GM03348 (cell line): ENCODE measurements around the gene STX5.
"Not testable (repeated sequence)": the region's sequence is repeated elsewhere in the genome, so short reads cannot be mapped to it uniquely, and the experiment has no call there.

Experiments used
- DNase-seq: peaks from one replicate; pipeline ENCODE4 v3.0.0; 2012; ENCODE audit warnings: low spot score

STX5 gene

DNA sequence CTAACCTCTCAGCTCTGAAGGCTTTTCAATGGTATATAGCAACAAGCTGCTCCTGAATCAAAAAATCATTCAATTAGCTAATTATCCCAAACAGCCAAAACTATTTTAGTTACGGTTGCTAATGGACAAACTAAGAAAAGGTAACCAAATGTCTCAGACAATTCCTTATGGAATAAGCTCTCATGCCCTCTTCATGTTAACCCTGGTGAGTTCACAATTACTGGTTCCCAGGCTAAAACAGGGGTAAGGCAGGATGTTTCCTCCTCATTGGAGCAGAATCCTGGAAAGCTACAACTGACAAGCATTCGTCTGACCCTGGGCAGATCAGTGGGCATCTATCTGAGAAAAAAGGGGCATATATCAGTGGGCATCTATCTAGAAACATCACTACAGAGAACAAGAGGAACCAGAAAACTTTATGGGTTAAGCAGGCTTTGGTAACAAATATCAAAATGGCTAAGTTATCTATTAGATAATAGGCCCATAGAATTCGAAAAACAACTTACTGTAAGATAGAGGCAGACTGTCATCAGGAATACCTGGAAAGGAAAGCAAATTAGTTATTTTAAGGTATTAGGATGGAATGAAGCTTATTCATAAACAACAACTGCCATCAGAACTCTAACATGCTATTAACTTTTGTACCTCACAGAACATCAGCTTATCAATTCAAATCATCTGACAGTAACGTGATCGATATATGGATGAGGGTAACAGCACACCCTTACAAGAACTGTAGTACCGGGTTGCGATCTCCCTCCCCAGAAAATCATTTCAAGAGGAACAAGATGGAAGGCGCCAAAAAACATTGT lies 22.4 kb upstream of the STX5 start:
- DNase-seq, result no peak

DNA sequence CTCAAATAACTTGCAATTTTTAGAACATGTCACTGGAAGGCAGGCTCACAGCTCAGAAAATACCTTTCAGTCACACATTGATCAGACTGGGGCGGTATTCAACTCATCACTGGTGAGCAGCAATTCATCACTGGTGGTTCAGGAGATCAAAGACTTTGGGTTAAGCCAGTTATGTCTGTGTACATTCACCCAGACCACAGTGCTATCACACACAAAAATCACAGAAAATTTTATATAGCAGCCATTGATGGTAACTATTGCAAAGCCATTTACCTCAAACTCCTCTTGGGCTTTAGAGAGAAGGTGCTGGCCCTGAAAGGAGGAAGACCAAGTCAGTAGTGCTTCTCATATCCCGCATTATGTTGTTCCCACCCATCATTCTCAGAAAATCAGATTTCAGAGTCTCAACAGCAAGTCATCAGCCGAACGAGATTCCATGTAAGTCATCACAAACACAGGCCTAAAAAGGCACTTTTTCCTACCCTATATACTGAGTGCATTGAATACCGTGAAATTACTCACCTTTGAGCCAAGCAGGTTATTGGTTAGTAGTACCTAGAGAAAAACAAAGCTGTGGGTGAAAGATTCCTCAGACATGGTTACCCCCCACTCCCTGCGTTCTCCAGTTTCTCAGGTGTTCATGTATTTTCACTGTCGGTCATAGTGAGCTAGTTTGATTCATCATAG lies 21.6 kb upstream of the STX5 start:
- no peak for DNase-seq

DNA sequence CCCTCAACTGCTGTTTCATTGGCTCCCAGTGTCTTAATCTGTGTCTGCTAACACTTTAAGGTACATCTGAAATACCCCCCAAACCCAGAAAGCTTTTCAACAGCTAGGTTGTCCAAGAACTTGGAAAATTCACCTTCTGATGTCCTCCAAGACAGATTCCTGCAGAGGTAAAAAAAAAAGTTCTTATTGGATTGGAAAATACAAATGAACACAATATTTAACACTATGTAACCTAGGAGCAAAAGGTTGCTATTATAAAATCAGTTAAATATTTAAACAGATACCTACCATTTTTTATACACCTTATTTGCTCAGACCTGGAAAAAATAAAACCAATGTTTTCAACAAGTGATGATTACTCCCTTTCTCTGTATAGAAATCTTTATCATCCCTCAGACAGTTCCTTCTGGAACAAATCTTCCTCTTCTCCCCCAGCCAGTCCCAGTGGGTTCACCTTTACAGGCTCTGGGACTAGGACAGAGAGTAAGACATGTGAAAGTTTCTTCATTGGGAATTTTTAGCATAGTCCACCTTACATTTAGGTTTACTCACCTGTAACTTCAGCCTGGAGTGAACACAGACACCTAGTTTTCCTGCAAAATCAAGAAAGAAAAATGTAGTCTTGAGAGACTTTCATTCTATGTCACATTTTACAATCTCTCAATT lies 20.8 kb upstream of the STX5 start:
- no peak for DNase-seq

DNA sequence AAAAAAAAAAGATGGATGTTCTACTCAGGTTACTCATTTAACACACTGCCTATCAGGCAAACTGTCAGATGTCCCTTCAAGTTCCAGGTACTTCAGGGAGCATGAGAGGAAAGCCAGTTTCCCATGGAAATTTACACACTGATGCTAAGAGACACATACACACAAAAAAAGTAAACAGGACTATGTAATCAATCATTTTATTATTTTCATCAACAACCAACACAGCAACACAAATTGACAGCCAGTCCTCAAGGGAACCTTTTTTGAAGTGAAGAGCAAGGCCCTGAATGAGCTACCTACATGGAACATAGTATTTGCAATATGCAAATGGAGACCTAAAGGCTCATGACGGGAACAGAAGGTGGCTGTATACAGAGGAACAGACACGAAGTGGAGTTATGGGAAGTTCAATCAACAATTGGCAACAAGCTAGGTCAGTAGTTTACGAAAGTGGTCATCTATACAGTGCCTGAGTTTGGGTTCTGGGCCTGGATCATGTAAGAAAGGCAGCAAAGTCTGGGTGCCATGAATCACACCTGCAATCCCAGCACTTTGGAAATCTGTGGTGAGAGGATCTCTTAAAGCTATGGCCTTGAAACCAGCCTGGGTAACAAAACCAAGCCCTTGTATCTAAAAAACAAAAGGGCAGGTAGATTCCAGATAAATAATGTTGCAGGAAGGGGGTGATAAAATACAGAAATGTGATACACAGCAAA lies 20.1 kb upstream of the STX5 start:
- no peak for DNase-seq

DNA sequence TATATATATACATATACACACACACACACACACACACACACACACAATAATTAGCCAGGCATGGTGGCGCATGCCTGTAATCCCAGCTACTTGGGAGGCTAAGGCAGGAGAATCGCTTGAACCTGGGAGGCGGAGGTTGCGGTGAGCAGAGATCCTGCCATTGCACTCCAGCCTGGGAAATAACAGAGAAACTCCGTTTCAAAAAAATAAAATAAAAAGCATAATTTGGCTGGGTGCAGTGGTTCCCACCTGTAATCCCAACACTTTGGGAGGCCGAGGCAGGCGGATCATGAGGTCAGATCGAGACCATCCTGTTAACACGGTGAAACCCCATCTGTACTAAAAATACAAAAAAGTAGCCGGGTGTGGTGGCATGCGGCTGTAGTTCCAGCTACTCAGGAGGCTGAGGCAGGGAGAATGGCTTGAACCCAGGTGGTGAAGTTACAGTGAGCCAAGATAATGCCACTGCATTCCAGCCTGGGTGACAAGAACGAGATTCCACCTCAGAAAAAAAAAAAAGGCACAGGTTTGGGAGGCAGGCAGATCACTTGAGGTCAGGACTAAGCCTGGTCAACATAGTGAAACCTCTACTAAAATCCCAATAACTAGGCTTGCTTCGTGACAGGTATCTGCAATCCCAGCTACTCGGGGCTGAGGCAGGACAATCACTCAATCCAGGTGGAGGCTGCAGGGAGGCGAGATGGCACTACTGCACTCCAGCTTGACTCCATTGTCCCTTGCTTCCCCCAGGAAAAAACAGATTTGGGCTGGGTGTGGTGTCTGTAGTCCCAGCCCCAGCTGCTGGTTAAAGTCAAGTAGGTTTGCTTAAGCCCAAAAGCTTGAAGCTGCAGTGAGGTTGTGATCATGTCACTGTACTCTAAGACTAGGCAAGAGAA lies 19.3 kb upstream of the STX5 start:
- DNase-seq, result no peak

DNA sequence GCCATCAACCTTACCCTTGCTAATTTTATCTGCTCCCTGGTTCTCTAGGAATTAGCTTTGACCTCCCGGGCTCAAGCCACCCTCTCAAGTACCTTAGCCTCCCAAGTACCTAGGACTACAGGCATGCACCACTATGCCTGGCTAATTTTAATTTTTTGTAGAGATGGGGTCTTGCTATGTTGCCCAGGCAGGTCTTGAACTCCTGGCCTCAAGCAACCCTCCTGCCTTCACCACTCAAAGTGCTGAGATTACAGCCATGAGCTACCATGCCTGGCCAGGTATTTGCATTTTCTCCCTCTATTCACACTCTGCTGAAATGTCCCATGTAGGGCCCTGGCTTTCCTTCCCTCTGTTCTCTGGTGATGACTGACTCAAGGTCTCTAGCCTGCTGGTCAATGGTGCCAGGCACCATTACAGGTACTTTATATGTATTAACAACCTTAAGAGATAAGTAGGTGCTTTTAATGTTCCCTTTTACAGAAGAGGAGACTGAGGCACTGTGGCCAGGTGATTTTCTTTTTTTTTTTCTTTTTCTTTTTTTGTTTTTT lies 16.0 kb upstream of the STX5 start:
- DNase-seq, result no peak

DNA sequence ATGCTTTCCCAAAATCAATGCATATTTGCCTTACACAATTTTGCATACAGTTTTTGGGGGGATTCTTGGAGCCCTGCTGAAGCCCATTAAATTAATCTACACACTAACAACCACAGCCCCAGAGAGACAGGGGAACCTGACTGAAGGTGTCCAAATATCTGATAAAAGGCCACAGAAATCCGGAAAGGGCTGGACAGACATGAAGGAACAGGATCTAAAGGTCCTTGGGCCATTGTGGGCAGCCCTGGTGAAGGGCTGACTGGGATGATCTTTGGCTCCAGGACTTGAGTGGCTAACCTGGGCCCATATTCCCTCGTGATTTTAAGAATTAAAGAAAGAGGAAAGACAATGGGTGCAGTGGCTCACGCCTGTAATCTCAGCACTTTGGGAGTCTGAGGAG lies 14.3 kb upstream of the STX5 start:
- DNase-seq, result no peak

DNA sequence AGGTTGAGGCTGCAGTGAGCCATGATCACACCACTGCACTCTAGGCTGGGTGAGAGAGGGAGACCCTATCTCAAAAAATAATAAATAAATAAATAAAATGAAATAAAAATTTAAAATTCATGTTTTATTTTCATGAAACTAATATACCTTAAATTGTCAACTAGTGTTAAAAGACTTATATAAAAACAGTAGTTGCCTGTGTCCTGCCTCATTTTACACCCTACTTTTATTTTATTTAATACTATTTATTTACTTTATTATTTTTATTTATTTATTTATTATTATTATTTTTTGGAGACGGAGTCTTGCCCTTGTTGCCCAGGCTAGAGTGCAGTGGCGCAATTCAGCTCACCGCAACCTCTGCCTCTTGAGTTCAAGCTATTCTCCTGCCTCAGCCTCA lies 12.3 kb upstream of the STX5 start:
- no peak for DNase-seq

DNA sequence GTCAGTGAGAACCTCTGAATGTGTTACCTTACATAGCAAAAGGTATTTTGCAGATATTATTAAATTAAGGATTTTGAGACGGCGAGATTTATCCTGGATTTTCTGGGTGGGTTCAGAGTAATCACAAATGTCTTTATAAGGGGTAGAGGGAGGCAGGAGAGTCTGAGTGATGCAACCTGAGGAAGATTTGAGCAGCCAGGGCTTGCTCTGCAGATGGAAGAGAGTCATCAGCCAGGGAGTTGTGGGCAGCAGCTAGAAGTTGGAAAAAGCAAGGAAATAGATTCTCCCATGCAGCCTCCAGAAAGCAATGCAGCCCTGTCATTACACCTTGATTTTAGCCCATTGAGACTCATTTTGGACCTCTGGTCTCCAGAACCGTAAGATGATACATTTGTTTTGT lies 11.6 kb upstream of the STX5 start:
- DNase-seq, result no peak

DNA sequence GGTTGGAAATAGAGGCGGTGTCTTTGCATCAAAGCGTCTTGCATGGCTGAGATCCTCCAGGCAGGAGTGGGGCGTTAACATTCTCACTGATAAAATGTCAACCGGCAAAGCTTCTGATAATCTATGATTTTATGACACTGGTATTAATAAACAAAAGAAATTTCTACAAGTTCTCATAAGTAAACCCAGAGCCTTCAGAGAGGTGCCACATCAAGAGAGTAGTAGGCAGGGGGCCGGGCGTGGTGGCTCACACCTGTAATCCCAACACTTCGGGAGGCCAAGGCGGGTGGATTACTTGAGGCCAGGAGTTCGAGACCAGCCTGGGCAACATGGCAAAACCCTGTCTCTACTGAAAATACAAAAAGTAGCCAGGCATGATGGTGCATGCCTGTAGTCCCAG lies 11.0 kb upstream of the STX5 start:
- not testable (repeated sequence) for DNase-seq

DNA sequence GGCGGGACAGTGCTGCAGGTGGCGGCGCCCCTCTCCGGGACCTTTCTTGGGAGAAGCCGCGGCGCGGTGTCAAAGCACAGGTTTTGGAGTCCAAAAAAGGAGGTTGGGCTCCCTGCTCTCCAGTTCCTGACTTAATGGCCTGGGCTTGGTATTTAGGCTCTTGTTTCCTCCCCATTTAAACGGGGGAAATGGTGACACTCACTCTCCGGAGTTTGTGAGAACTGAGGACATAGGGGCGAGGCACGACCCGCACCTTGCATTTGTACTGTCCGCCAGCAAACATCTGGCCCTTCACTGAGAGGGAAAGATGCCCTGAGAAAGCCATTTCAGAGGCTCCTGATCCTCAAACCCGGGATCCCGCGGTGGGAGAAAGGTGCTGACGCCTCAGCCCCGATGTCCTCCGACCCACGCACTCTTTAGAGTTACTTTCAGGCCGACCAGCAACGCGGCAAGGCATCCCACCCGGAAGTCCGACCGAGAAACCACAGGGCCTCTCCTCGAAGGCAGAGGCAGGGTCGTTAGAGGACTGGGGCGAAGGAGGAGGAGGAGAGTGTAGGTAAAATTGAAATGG lies 10.4 kb upstream of the STX5 start:
- DNase-seq, result no peak

DNA sequence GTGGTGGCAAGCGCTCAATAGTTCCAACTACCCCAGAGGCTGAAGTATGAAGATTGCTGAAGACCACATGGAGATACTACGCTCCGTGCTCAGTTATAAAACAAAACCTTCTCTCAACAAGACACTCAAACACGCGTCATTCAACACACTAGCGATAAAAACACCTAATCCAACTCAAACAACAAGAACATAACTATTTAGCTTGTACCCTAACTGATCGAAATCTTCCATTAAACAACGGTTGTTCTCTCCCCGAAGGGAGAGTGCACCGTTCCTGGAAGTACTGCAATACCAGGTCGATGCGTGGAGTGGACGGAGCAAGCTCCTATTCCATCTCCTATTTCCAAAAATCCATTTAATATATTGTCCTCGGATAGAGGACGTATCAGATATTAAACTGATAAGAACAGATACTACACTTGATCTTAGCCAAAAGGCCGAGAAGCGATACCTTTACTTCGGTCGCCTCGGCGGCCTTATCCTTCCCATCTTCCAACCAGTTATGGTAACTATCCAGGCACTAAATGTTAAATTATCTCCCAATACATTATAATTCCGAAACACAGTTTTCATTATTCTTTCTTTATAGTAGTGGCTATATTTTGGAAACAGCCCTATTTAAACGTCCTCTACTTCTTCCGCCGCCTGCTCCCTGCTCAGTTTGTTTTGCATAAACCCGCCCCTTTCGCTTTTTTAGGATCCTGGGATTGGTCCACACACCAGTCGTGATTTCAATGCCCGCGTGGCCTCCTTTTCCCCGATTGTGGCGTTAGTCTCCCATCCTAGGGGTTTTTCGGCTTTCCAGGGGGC lies 9.7 kb upstream of the STX5 start:
- peak; percentile 93 for DNase-seq

DNA sequence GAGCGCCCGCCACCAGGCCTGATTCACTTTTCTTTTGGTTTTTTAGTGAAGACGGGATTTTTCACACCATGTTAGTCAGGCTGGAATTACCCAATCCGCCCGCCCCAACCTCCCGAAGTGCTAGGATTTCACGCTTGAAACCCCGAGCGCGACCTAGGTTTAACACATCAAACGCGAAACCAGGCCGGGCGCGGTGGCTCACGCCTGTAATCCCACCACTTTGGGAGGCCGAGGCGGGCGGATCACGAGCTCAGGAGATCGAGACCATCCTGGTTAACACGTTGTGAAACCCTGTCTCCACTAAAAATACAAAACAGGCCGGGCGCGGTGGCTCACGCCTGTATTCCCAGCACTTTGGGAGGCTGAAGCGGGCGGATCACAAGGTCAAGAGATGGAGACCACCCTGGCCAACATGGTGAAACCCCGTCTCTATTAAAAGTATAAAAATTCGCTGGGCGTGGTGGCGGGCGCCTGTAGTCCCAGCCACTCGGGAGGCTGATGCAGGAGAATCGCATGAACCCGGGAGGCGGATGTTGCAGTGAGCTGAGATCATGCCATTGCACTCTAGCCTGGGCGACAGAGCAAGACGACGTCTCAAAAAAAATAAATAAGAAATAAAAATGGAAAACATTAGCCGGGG lies 9.0 kb upstream of the STX5 start:
- peak; percentile 32 for DNase-seq

DNA sequence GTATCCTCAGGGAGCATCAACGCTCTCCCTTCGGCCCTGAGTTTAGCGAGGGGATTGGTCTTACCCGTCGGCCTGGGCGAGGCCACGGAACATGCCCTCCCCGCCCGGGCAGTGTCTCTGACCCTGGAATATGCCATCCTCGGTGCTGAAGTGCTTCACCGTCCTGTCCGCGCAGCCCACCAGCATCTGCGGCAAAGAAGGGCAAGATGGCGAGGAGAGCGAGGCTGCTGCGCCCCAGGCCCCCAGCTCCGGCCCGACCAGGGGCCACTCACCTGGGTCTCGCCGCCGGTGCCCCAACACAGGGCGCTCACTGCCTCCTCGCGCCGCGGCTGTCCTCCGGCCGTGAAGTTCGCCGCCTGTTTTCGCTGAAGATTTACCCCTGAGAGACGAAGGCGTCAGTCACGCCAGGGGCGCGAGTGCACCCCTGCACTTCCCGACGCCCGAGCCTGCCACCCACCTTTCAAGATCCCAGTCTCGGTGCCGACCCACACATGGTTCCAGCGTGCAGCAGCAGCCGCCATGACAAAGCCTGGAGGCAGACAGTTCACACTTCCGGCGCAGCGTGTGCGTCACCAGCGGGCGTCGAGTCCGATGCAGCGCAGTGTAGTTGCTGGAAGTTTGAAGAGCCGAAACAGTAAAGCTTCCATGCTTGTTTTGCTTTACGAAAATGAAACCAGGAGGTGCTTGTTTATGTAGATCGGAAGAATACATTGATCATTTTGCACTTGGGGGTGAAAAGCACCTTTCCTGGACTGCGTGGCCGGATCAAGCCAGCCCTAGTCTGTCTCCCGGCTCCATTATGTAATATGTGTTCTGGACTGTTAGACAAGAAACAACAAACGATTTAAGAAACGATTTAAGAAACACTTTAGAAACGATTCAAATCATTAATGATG lies 7.4 kb upstream of the STX5 start, which contains the start of gene WDR74:
Gene WDR74, minus strand, starts transcription at position 541 of the 896 bp plus-strand sequence. Its CDS starts 20 bp downstream, at position 521.
- peak; percentile 85 for DNase-seq

DNA sequence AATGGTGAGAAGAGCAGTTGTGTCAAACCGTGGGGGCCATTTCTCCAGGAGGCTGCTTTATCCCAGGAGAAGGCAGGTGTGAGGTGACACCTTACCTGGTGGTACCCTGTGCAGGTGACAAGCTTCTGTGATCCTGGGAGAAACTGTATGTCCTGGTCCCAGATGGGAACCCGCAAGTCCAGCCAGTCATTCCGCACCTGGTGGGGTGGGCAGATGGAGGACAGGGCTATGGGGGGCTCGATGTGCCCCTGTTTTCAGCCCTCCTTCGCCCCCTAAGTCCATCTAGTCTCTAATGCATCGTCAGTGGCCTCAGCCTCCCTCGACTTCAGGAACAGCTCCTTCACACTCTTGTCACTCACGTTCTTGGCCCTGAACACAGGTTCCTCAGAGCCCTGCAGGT lies 3.5 kb upstream of the STX5 start:
- no peak for DNase-seq

DNA sequence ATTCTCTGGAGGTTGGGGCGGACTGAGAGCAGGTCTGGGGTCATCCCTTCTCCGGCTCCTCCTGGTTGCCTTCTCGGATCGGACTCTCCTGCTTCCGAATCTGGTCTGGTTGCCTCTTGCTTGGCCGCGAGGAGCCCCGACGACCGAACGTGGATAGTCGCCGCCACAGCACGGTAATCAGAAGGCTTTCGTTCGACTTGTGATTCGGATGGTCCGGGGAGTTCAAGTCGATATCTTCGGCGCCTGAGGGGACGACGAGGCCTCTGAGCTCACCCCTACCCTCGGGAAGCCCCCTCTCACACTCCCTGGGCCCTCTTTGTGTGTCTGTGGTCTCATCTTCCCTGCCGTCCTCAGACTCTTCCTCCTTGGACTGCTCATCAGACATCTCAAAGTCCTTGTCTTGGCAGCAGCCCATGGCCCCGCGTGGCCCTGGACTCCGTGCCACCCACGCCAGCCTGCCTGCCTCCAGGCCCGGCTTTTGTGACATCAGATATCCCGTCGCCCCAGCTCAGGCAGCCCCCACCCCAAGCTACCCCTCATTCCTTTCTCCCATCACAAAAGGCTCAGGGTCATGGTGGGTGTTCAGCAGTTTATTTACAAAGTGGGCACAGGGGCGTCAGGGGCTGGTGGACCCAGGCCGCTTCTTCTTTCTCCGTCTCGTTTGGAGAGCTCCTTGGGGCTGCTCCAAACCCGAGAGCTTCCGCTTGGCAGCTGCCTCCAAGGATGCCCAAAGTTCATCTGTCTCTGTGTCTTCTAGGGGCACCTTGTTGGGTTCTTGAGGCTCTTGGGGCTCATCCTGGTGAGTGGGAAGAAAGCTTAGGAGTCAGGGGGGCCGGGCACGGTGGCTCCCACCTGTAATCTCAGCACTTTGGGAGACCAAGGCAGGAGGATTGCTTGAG lies 734 bp upstream of the STX5 start, which contains the start of gene TEX54:
Gene TEX54, minus strand, starts transcription at position 506 of the 899 bp plus-strand sequence.
- DNase-seq, result peak; percentile 28

DNA sequence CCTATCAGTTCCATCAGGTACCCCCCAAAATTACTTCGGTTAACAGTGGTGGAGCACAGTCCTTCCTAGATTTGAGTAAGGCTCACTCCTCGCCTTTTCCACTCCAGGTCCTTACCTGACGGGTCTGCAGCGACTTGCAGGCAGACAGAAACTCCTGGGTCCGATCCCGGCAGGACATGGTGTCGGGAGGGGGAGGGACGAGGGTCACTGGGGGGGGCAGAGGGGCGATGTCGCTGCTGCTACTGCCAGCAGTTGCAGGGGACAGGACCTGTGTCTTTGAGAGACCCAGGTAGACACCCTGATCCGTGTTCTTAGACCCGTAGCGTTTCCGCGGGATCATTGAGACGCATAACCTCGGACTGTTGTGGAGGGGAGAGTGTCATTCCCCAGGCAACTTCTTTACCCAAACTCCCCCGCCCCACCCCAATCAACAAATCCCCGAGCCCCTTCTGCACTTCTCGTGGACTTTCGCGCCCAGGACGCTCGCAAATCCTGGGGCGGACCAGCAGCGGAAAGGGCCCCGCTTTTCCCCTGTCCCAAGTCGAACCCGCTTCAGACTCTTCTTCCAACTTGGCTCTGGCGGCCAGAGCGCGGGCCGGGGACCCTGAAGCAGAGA lies 839 bp downstream of the STX5 start:
- no peak for DNase-seq
